ENCODE measurements around the gene POLR2J3.
"Not testable (repeated sequence)": the region's sequence is repeated elsewhere in the genome, so short reads cannot be mapped to it uniquely, and the experiment has no call there.

POLR2J3 gene

GRCh38 chr7:102583495-102583894 lies 11.1 kb upstream of the POLR2J3 start:
- not testable (repeated sequence) for DNase-seq (ENCODE audit: low read depth in 2 of 2)

- DNase-seq (ENCODE audit: low read depth in 2 of 2), result not testable (repeated sequence)
These were observed 9.3 kb upstream of the POLR2J3 start for GRCh38 chr7:102581722-102582121.

- not testable (repeated sequence) for DNase-seq (ENCODE audit: low read depth in 2 of 2)
These were observed 6.1 kb upstream of the POLR2J3 start for GRCh38 chr7:102578486-102578885.

DNA sequence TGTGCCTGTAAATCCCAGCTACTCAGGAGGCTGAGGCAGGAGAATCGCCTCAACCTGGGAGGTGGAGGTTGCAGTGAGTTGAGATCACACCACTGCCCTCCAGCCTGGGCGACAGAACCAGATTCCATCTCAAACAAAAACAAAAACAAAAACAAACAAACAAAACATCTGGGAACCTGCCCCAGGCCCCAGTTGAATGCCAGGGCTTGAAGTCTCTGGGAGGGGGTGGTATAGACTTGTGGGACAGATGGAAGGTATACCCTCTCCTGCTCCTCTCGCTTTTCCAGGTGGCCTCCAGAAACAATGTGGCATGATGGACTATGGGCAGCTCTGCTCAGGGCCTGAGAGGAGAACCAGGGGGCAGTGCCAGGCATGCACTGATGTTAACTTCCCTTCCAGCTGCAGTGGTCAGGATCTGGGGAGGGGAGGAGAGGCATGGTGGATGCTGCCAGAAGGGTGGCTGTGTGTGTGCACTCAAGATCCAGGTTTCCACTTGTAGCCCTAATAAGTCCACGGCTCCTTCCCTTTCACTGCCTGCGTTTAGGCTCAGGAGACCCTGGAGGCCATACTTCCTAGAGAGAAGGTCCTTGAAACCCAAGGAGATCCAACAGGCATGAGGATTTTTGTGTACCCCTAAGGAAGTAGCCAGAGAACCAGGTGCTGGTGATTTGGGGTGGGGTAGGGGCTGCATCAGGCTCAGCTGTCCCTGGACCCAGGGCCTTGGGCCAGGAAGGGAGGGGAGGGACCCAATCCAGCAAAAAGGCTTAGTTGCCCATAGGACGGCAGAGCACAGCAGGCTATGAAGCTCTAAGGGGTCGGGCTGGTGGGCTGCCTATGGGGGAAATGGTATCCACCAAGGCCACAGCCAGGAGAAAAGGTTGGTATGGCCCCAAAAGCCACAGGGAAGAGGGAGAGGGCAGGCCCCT lies 5.2 kb upstream of the POLR2J3 start:
- not testable (repeated sequence) for DNase-seq (ENCODE audit: low read depth in 2 of 2)

GRCh38 chr7:102576363-102576762 lies 4.0 kb upstream of the POLR2J3 start:
- not testable (repeated sequence) for DNase-seq (ENCODE audit: low read depth in 2 of 2)

DNA sequence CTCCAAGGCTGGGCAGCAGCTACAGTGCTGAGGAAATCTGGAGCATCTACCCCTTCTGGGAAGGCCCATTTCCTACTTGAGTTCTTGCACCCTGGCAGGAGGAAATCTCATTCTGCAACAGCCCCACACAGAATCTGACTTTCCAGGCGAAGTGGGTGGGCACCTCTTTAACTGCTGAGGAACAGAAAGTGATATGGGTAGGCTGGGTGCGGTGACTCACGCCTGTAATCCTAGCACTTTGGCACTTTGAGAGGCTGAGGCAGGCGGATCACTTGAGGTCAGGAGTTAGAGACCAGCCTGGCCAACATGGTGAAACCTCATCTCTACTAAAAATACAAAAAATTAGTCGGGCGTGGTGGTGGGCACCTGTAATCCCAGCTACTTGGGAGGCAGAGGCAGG lies 2.2 kb upstream of the POLR2J3 start:
- not testable (repeated sequence) for DNase-seq (ENCODE audit: low read depth in 2 of 2)

DNA sequence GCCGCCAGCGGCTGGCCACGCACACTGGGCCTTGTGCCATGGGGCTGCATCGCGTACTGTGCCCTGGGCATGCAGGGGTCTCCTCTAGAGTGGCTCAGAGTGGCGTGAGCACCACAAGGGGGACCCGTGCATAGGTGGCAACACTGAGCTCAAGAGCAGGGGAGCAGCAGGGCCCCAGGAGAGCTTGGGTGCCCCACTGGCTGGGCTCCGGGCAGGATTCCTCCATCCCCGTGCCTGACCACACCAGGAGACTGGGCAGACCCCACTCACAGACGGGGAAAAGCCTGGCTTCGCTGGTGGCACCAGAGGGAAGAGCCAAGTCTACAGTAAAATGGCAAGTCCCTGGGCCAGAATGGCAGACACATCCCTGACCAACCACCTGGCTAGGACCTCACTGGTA lies 3.8 kb downstream of the POLR2J3 start:
- not testable (repeated sequence) for DNase-seq (ENCODE audit: low read depth in 2 of 2)

GRCh38 chr7:102550808-102551422 lies 21.5 kb downstream of the POLR2J3 start, which contains the start of gene SPDYE2:
Gene SPDYE2 (plus strand): TSS chr7:102551226. CDS start chr7:102553256, 2,030 bp downstream.
- not testable (repeated sequence) for DNase-seq (ENCODE audit: low read depth in 2 of 2)

DNA sequence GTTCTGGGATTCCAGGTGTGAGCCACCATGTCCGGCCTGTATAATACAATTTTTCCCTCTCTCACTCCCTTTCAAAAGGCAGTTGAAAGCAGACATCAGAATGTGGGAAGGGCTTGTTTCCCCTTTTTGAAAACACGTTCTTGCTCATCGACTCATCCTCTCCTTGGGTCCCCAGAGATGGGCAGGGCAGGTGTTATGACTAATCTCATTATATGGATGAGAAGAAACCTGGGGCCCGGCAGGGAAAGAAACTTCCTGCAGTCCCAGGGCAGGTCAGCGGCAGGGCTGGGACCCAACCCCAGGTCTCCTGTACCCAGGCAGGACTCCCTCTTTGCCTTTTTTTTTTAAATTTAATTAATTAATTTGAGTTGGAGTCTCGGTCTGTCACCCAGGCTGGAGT lies 26.0 kb downstream of the POLR2J3 start:
- DNase-seq (ENCODE audit: low read depth in 2 of 2), result not testable (repeated sequence)

DNA sequence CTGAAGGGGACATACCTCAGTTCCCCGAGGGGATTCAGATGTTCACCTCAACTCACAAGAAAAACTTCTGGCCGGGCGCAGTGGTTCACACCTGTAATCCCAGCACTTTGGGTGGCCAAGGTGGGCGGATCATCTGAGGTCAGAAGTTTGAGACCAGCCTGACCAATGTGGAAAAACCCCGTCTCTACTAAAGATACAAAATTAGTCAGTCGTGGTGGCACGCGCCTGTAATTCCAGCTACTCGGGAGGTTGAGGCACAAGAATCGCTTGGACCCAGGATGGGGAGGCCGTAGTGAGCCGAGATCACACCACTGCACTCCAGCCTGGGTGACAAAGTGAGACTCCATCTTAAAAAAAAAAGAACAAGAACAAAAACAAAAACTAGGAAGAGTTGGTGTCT lies 27.1 kb downstream of the POLR2J3 start:
- DNase-seq (ENCODE audit: low read depth in 2 of 2), result not testable (repeated sequence)

DNA sequence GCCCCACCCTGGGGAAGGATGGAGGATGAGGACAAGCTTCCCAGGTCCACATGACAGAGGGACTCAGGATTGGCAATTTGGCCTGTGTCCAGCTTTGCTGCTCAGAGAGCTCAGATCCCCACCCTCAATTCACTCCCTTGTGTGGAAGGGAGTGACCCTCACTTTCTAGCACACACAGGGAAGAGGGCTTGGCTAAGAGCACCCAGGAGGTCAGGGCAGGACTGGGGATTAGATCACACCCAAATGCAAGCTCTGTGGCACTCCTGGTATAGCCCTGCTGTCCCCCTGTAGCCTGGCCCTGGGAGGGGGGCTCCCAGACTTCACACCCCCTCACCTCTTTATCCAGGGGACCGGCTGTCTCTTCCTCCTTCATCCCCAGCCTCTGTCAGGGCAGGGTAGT lies 28.0 kb downstream of the POLR2J3 start:
- DNase-seq (ENCODE audit: low read depth in 2 of 2), result not testable (repeated sequence)

DNA sequence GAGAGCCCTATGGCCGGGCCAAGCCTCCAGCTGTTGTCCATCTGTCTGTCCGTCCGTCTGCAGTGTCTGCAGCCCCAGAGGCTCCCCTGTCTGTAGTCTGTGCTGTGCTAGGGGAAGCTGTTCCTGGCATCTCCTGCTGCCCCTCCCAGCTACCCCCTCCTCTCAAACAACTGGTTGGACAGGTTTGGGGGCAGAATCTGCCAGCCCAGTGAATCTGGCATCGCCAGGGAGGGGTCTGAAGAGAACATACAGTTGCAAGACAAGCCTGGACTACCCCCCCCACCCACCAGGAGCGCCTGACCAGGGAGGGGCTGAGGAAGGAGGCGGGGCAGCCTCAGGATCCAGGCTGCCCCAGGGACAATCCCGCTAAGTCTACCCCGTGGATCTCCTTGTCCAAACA lies 28.8 kb downstream of the POLR2J3 start, which contains the start of gene UPK3BL2:
TSS of gene UPK3BL2 (minus strand) at position 101 of the 400 bp plus-strand sequence. CDS start at position 41, 60 bp downstream.
- not testable (repeated sequence) for DNase-seq (ENCODE audit: low read depth in 2 of 2)

DNA sequence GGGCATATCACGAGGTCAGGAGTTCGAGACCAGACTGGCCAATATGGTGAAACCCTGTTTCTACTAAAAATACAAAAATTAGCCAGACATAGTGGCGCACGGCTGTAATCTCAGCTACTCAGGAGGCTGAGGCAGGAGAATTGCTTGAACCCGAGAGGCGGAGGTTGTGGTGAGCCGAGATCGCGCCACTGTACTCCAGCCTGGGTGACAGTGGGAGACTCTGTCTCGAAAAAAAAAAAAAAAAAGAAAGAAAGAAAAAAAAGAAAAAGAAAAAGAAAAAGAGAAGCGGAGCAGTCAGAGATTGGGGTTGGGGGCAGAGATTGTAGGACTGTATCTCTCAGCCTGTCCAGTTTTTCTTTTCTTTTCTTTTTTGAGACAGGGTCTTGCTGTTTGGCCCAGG lies 29.6 kb downstream of the POLR2J3 start:
- not testable (repeated sequence) for DNase-seq (ENCODE audit: low read depth in 2 of 2)

DNA sequence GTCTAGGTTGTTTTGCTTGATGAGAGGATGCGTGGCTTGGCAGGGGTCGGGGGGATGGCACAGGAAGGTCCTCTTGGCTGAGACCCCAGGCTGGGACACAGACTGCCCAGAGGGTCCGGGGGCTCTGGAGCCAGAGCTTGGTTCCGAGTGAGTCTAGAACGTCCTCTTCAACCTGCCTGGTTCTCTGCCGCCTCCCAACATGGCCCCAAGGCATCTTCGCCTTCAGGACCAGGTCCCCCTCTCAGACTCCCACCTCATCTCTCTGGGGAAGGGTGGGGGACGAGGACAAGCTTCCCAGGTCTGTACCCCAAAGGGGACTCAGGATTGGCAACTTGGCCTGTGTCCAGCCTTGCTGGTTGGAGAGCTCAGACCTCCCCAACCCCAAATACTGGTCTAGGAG lies 30.3 kb downstream of the POLR2J3 start:
- DNase-seq (ENCODE audit: low read depth in 2 of 2), result not testable (repeated sequence)

- not testable (repeated sequence) for DNase-seq (ENCODE audit: low read depth in 2 of 2)
These were observed 31.8 kb downstream of the POLR2J3 start for GRCh38 chr7:102540604-102541003.

- DNase-seq (ENCODE audit: low read depth in 2 of 2), result not testable (repeated sequence)
These were observed 37.2 kb downstream of the POLR2J3 start for GRCh38 chr7:102535062-102535615.

GRCh38 chr7:102532127-102532526 lies 40.3 kb downstream of the POLR2J3 start:
- DNase-seq (ENCODE audit: low read depth in 2 of 2), result not testable (repeated sequence)

DNA sequence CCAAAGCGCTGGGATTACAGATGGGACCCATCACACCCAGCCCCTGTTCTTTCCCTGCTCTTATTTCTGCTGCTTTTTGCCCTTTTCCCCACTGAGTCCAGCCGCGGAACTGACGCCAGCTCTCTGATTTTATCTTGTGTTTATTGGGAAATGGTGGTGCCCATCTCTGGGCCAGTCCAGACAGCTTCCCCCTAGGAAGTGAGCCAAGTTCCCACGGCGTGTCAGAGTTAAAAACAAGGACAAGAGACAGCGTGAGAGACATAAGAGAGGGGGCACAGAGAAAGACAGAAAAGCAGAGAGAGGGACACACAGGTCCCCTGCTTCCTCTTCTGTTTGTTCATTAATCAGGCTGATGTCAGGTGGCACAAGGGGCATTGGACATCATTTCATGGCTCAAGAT lies 40.8 kb downstream of the POLR2J3 start:
- not testable (repeated sequence) for DNase-seq (ENCODE audit: low read depth in 2 of 2)

GRCh38 chr7:102527822-102528793 lies 44.3 kb downstream of the POLR2J3 start:
- not testable (repeated sequence) for DNase-seq (ENCODE audit: low read depth in 2 of 2)

GRCh38 chr7:102527182-102527581 lies 45.2 kb downstream of the POLR2J3 start:
- not testable (repeated sequence) for DNase-seq (ENCODE audit: low read depth in 2 of 2)

DNA sequence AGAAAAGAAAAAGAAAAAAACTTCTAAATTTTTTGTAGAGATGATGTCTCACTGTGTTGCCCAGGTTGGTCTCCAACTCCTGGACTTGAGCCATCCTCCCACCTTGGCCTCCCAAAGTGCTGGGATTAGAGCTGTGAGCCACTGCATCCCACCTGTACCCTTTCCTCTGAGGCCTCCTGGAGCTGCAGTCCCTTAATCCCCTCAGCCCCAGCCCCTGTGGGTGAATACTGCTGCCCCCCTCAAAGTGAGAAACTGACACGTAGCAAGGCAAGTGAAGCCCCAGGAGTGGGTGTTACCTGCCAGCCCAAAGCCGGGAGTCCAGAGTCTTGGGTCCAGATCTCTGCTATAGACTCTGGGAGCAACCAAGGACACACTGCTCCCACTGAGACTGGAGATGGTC lies 47.6 kb downstream of the POLR2J3 start:
- DNase-seq (ENCODE audit: low read depth in 2 of 2), result not testable (repeated sequence)
